Natural killer cell (primary cell): ENCODE measurements around the gene AMPD3. TPM values are rescaled to one million over a fixed set of nuclear protein-coding genes. Genes with fewer than 3 reads are reported as not detected.

Experiments used
- ATAC-seq, 3 donors: fragments of 150-1000 bp in 2 of 3; fragments of 200-7000 bp in 1 of 3; cut with Tn5 transposase; 1 replicate in 1 of 3; 2 replicates in 2 of 3; pipeline ENCODE4 v1.10.0; 2021; ENCODE audit warnings: mild to moderate bottlenecking in 2 of 3, moderate library complexity in 2 of 3
- DNase-seq, 2 donors: peaks; one replicate each; pipeline versions ENCODE4 v3.0.0 to v3.0.0-alpha.2; 2013 to 2021; ENCODE audit warnings: mixed read lengths in 1 of 2
- H3K27ac ChIP-seq: one replicate; pipeline ENCODE4 v1.5.1; 2013; ENCODE audit warnings: mild to moderate bottlenecking, low read length
- H3K27me3 ChIP-seq: one replicate; pipeline ENCODE4 v1.6.1; 2013; ENCODE audit warnings: low read length; ENCODE audit not compliant: control insufficient read depth, insufficient read depth
- H3K36me3 ChIP-seq: one replicate; pipeline ENCODE4 v1.6.1; 2013; ENCODE audit warnings: low read length; ENCODE audit not compliant: control insufficient read depth, insufficient read depth
- H3K4me1 ChIP-seq: one replicate; pipeline ENCODE4 v1.6.1; 2013; ENCODE audit warnings: low read length; ENCODE audit not compliant: control insufficient read depth, insufficient read depth
- H3K4me3 ChIP-seq: one replicate; pipeline ENCODE4 v1.5.1; 2013; ENCODE audit warnings: low read length
- H3K9me3 ChIP-seq: one replicate; pipeline ENCODE4 v1.6.1; 2013; ENCODE audit warnings: low read length; ENCODE audit not compliant: control insufficient read depth, insufficient read depth
- H3K27ac Mint-ChIP-seq, 2 donors: one replicate each; pipeline ENCODE4 v1.8.0; 2022; ENCODE audit warnings: mild to moderate bottlenecking in 2 of 2, mixed read lengths in 2 of 2, moderate library complexity in 1 of 2
- H3K27me3 Mint-ChIP-seq, 2 donors: one replicate each; pipeline ENCODE4 v1.8.0; 2022; ENCODE audit warnings: low read depth in 2 of 2, mixed read lengths in 2 of 2
- H3K36me3 Mint-ChIP-seq: one replicate; pipeline ENCODE4 v1.8.0; 2022; ENCODE audit warnings: mixed read lengths
- H3K4me1 Mint-ChIP-seq, 2 donors: one replicate each; pipeline ENCODE4 v1.8.0; 2022; ENCODE audit warnings: mixed read lengths in 2 of 2
- H3K4me3 Mint-ChIP-seq: one replicate; pipeline ENCODE4 v1.8.0; 2022; ENCODE audit warnings: mild to moderate bottlenecking, moderate library complexity, mixed read lengths
- H3K9me3 Mint-ChIP-seq, 2 donors: one replicate each; pipeline ENCODE4 v1.8.0; 2022; ENCODE audit warnings: mixed read lengths in 2 of 2
- CTCF ChIP-seq: fragments of 200-600 bp; IDR thresholded peaks from one replicate; pipeline ENCODE4 v1.8.0; 2022; ENCODE audit warnings: antibody characterized with exemption
- WGBS: methylation state at CpG from one replicate; pipeline ENCODE4 v1.1.7; 2013; ENCODE audit warnings: missing lambda C conversion rate; ENCODE audit not compliant: insufficient coverage; 5-methylcytosine and 5-hydroxymethylcytosine counted together
- intact Hi-C: fragments of 100-400 bp; cut with micrococcal nuclease; formaldehyde crosslinking; loops from one replicate; pipeline ENCODE4 v1.14.2; 2022
- total RNA-seq, 4 donors: library from RNA; stranded (reverse); fragments of 120-200 nt in 1 of 4; gene quantifications; one replicate each; pipeline versions ENCODE4 v1.2.3 to v1.2.4, GENCODE V29; 2013 to 2022

AMPD3 gene
- total RNA-seq, 3 donors from 2014 or later (not counting 1 experiment from before 2014, with no cell fraction given): 5.5 to 9.2 (median 6.8) TPM

- H3K4me3 ChIP-seq: no peak overlapping the region
- H3K27ac ChIP-seq: no peak overlapping the region
- intact Hi-C loops: no loop called here
- no peak overlapping the region for H3K4me3 Mint-ChIP-seq
- no peak overlapping the region for H3K27ac Mint-ChIP-seq
- no peaks in the 10 kb centered on the region for H3K4me1 ChIP-seq
- DNase-seq: no peak
- H3K4me1 Mint-ChIP-seq: no peaks in the 10 kb centered on the region
- H3K36me3 ChIP-seq: peaks cover 24% of the 10 kb centered on the region
- ATAC-seq: no peak
- WGBS: 100% methylated on average over 2 of the region's 2 CpGs
- H3K9me3 ChIP-seq: no peaks in the 10 kb centered on the region
- TF ChIP-seq CTCF: no peak
- no peaks in the 10 kb centered on the region for H3K27me3 Mint-ChIP-seq
- H3K36me3 Mint-ChIP-seq: peaks cover 10% of the 10 kb centered on the region
- H3K9me3 Mint-ChIP-seq: no peaks in the 10 kb centered on the region
- H3K27me3 ChIP-seq: no peaks in the 10 kb centered on the region
Measured at GRCh38 chr11:10514709-10515108, 59.6 kb downstream of the AMPD3 start.

GRCh38 chr11:10515418-10515817 lies 60.4 kb downstream of the AMPD3 start:
- H3K27me3 ChIP-seq: no peaks in the 10 kb centered on the region
- H3K27ac ChIP-seq: no peak overlapping the region
- no peaks in the 10 kb centered on the region for H3K4me1 Mint-ChIP-seq
- H3K36me3 ChIP-seq: peaks cover 27% of the 10 kb centered on the region
- intact Hi-C loops: no loop called here
- no peak overlapping the region for H3K27ac Mint-ChIP-seq
- no peak overlapping the region for H3K4me3 ChIP-seq
- H3K9me3 Mint-ChIP-seq: no peaks in the 10 kb centered on the region
- no peak overlapping the region for H3K4me3 Mint-ChIP-seq
- no peak for TF ChIP-seq CTCF
- no peaks in the 10 kb centered on the region for H3K9me3 ChIP-seq
- no peak for DNase-seq
- no peaks in the 10 kb centered on the region for H3K4me1 ChIP-seq
- peaks cover 10% of the 10 kb centered on the region for H3K36me3 Mint-ChIP-seq
- no peak for ATAC-seq
- H3K27me3 Mint-ChIP-seq: no peaks in the 10 kb centered on the region
- WGBS: 100% methylated on average over 2 of the region's 3 CpGs

- H3K4me3 ChIP-seq: no peak overlapping the region
- H3K9me3 ChIP-seq: no peaks in the 10 kb centered on the region
- no peaks in the 10 kb centered on the region for H3K4me1 ChIP-seq
- Mint-ChIP-seq H3K4me1 (no peaks in the 10 kb centered on the region), H3K9me3 (no peaks in the 10 kb centered on the region), H3K36me3 (peaks cover 21% of the 10 kb centered on the region), H3K27me3 (no peaks in the 10 kb centered on the region), H3K4me3 (no peak overlapping the region), H3K27ac (no peak overlapping the region)
- ATAC-seq (no peak), DNase-seq (no peak)
- no peaks in the 10 kb centered on the region for H3K27me3 ChIP-seq
- H3K27ac ChIP-seq: no peak overlapping the region
- H3K36me3 ChIP-seq: peaks cover 44% of the 10 kb centered on the region
- intact Hi-C loops: no loop called here
- TF ChIP-seq CTCF: no peak
Measured at GRCh38 chr11:10518123-10518522, 63.1 kb downstream of the AMPD3 start.

- Histone ChIP-seq H3K4me1 (no peaks in the 10 kb centered on the region), H3K9me3 (no peaks in the 10 kb centered on the region), H3K4me3 (no peak overlapping the region), H3K27ac (no peak overlapping the region), H3K27me3 (no peaks in the 10 kb centered on the region), H3K36me3 (peaks cover 51% of the 10 kb centered on the region)
- peaks cover 26% of the 10 kb centered on the region for H3K36me3 Mint-ChIP-seq
- WGBS: 89% methylated on average over 2 of the region's 2 CpGs
- ATAC-seq (no peak), DNase-seq (no peak)
- H3K4me3 Mint-ChIP-seq: no peak overlapping the region
- H3K27ac Mint-ChIP-seq: no peak overlapping the region
- TF ChIP-seq CTCF: no peak
- H3K4me1 Mint-ChIP-seq: no peaks in the 10 kb centered on the region
- H3K27me3 Mint-ChIP-seq: no peaks in the 10 kb centered on the region
- intact Hi-C loops: no loop called here
- H3K9me3 Mint-ChIP-seq: no peaks in the 10 kb centered on the region
Measured at GRCh38 chr11:10518891-10519290, 63.8 kb downstream of the AMPD3 start.
